Neural progenitor cell (in vitro differentiated cells): ENCODE data around the gene UBE2O. TPM values are rescaled to one million over a fixed set of nuclear protein-coding genes. Genes with fewer than 3 reads are reported as not detected.
A peak's percentile ranks its signal among the peaks of the same experiment; 100 is the strongest.

Experiments used
- DNase-seq: peaks from one replicate; pipeline ENCODE4 v3.0.0-alpha.2; 2016; ENCODE audit warnings: low spot score
- H2AFZ ChIP-seq: fragments of 200-600 bp; sonication (generic); replicated peaks from 2 replicates; pipeline ENCODE4 v1.6.1; 2016; ENCODE audit warnings: antibody characterized with exemption
- H3F3A ChIP-seq: fragments of 200-600 bp; sonication (generic); 2 replicates; pipeline ENCODE4 v1.6.1; 2016; ENCODE audit warnings: antibody characterized with exemption, low read depth
- H3K27ac ChIP-seq: fragments of 200-600 bp; sonication (generic); 2 replicates; pipeline ENCODE4 v1.5.1; 2016; ENCODE audit warnings: mild to moderate bottlenecking
- H3K27me3 ChIP-seq: fragments of 200-600 bp; sonication (generic); 2 replicates; pipeline ENCODE4 v1.6.1; 2016; ENCODE audit warnings: mild to moderate bottlenecking, moderate library complexity
- H3K36me3 ChIP-seq: fragments of 200-600 bp; sonication (generic); 2 replicates; pipeline ENCODE4 v1.5.1; 2016
- H3K4me1 ChIP-seq: fragments of 200-600 bp; sonication (generic); 2 replicates; pipeline ENCODE4 v1.6.1; 2016; ENCODE audit warnings: mixed run types
- H3K4me2 ChIP-seq: fragments of 200-600 bp; sonication (generic); 2 replicates; pipeline ENCODE4 v1.6.1; 2016
- H3K4me3 ChIP-seq: fragments of 200-600 bp; sonication (generic); 2 replicates; pipeline ENCODE4 v1.5.1; 2016
- H3K79me2 ChIP-seq: fragments of 200-600 bp; sonication (generic); 2 replicates; pipeline ENCODE4 v1.6.1; 2016; ENCODE audit warnings: low read depth
- H3K9ac ChIP-seq: fragments of 200-600 bp; sonication (generic); 2 replicates; pipeline ENCODE4 v1.6.1; 2016
- H3K9me3 ChIP-seq: fragments of 200-600 bp; sonication (generic); 2 replicates; pipeline ENCODE4 v1.5.1; 2016; ENCODE audit warnings: low read depth
- H4K20me1 ChIP-seq: fragments of 200-600 bp; sonication (generic); 2 replicates; pipeline ENCODE4 v1.6.1; 2016; ENCODE audit warnings: low read depth
- H3K27ac Mint-ChIP-seq: 3 replicates; pipeline ENCODE4 v1.8.0; 2021; ENCODE audit warnings: mixed read lengths
- H3K27me3 Mint-ChIP-seq: 2 replicates; pipeline ENCODE4 v1.8.0; 2022; ENCODE audit warnings: low read depth, mild to moderate bottlenecking, inconsistent platforms, moderate library complexity, mixed read lengths; ENCODE audit not compliant: insufficient read depth
- H3K36me3 Mint-ChIP-seq: 3 replicates; pipeline ENCODE4 v1.8.0; 2021; ENCODE audit warnings: mixed read lengths
- H3K4me1 Mint-ChIP-seq: 3 replicates; pipeline ENCODE4 v1.8.0; 2021; ENCODE audit warnings: mixed read lengths
- H3K4me3 Mint-ChIP-seq: 3 replicates; pipeline ENCODE4 v1.8.0; 2021; ENCODE audit warnings: mild to moderate bottlenecking, moderate library complexity, mixed read lengths
- H3K9me3 Mint-ChIP-seq: 3 replicates; pipeline ENCODE4 v1.8.0; 2020; ENCODE audit warnings: mixed read lengths
- EZH2 ChIP-seq: fragments of 200-600 bp; sonication (generic); IDR thresholded peaks from 2 replicates; pipeline ENCODE4 v1.6.1; 2017; ENCODE audit warnings: antibody characterized with exemption, mild to moderate bottlenecking, moderate library complexity
- EZH2phosphoT487 ChIP-seq: fragments of 200-600 bp; sonication (generic); IDR thresholded peaks from 2 replicates; pipeline ENCODE4 v1.6.1; 2017; ENCODE audit warnings: antibody characterized with exemption
- total RNA-seq: library from RNA; depleted of rRNA; stranded (reverse); fragments of >200 nt; gene quantifications from 2 replicates; pipeline ENCODE4 v1.2.3, GENCODE V29; 2015; ENCODE audit warnings: low replicate concordance
- TF ChIP-seq, protein P1 (sequence below): fragments of 200-600 bp; sonication (generic); IDR thresholded peaks from 2 replicates; pipeline ENCODE4 v1.5.1; 2017; ENCODE audit warnings: antibody characterized with exemption, mild to moderate bottlenecking

The UBE2O gene
- total RNA-seq, 1 donor from 2014 or later, result 20.6 TPM

DNA sequence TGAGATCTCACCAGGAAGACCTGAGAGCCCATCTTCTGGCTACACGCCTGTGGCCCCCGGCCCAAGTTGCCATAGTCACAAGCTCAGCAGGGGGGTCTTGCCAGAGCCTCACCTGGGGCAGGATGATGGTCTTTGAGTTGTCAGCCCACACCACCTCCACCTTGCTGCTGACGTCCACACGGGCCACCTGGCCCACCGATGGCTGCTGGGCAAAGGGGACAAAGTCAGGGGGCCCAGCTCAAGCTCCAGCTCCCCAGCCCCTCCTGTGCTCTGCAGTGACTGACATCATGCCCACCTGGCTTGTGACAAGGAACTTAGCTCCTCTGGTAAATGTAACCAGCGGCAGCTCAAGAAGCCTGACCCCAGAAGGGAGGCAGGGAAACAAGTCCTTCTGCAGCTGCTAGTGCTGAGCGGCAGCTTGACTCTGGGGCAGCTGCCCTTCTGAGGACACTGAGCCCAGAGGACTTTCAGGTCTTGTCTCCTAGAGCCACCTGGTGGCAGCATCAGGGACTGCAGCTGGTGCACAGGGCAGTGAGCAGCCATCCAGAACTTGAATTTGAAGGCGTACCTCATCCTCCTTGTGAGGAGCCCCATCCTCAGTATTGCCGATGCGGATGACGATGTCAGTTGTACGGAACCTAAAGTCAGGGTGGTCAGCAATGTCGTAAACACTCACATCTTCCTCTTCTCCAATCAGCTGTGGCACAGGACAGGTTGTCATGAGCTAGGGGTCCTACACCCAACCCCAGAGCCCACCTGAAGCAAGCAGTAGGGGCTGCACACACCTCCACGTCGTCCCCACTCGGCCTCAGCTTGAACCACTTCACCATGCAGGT is 55.0 kb downstream of the UBE2O start:
- Histone ChIP-seq H3K9ac (no peak overlapping the region), H3K27me3 (no peaks in the 10 kb centered on the region), H3F3A (peaks cover 8% of the 10 kb centered on the region), H3K4me1 (no peaks in the 10 kb centered on the region), H3K4me2 (no peak overlapping the region), H3K9me3 (no peaks in the 10 kb centered on the region), H4K20me1 (peaks cover 8% of the 10 kb centered on the region), H3K27ac (no peak overlapping the region), H2AFZ (no peak overlapping the region), H3K4me3 (no peak overlapping the region), H3K79me2 (no peaks in the 10 kb centered on the region), H3K36me3 (no peaks in the 10 kb centered on the region)
- Mint-ChIP-seq H3K4me1 (no peaks in the 10 kb centered on the region), H3K27me3 (no peaks in the 10 kb centered on the region), H3K27ac (no peak overlapping the region), H3K36me3 (peaks cover 41% of the 10 kb centered on the region), H3K9me3 (no peaks in the 10 kb centered on the region), H3K4me3 (peak overlapping the region; percentile 69)
- DNase-seq, result peak; percentile 89
- TF ChIP-seq, protein P1, sequence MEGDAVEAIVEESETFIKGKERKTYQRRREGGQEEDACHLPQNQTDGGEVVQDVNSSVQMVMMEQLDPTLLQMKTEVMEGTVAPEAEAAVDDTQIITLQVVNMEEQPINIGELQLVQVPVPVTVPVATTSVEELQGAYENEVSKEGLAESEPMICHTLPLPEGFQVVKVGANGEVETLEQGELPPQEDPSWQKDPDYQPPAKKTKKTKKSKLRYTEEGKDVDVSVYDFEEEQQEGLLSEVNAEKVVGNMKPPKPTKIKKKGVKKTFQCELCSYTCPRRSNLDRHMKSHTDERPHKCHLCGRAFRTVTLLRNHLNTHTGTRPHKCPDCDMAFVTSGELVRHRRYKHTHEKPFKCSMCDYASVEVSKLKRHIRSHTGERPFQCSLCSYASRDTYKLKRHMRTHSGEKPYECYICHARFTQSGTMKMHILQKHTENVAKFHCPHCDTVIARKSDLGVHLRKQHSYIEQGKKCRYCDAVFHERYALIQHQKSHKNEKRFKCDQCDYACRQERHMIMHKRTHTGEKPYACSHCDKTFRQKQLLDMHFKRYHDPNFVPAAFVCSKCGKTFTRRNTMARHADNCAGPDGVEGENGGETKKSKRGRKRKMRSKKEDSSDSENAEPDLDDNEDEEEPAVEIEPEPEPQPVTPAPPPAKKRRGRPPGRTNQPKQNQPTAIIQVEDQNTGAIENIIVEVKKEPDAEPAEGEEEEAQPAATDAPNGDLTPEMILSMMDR, result peak; percentile 92
- TF ChIP-seq EZH2 (no peak), EZH2phosphoT487 (no peak)

DNA sequence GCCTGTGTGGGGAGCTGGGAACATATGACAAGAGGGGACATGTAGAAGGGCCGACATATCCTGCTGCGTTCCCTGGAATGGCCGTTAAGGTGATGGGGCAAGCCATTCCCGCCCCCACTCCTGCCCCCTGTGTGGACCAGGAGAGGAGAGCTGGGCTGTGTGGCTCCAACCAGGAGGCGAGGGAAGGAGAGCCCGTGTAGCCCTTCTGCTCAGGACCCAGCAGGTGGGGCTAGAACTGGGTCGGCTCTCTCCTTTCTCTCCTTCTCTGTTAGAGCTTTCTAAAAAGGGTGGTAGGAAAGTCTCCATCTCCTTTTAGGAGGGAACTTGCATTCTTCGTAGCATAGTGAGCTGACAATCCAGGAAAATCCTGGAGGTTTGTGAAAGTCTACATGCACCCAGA is 55.8 kb downstream of the UBE2O start:
- no peak overlapping the region for H3K4me2 ChIP-seq
- H3K79me2 ChIP-seq, result no peaks in the 10 kb centered on the region
- no peaks in the 10 kb centered on the region for H3K36me3 ChIP-seq
- H3K27me3 ChIP-seq, result no peaks in the 10 kb centered on the region
- no peak overlapping the region for H3K9ac ChIP-seq
- H3K27ac ChIP-seq, result no peak overlapping the region
- no peak overlapping the region for H3K4me3 ChIP-seq
- Mint-ChIP-seq H3K9me3 (no peaks in the 10 kb centered on the region), H3K27me3 (no peaks in the 10 kb centered on the region), H3K4me1 (no peaks in the 10 kb centered on the region), H3K36me3 (peaks cover 36% of the 10 kb centered on the region), H3K27ac (no peak overlapping the region), H3K4me3 (no peak overlapping the region)
- peaks cover 8% of the 10 kb centered on the region for H4K20me1 ChIP-seq
- TF ChIP-seq EZH2 (no peak), EZH2phosphoT487 (no peak)
- TF ChIP-seq, protein P1, result no peak
- H3K4me1 ChIP-seq, result no peaks in the 10 kb centered on the region
- peaks cover 8% of the 10 kb centered on the region for H3F3A ChIP-seq
- DNase-seq, result no peak
- no peaks in the 10 kb centered on the region for H3K9me3 ChIP-seq
- no peak overlapping the region for H2AFZ ChIP-seq

DNA sequence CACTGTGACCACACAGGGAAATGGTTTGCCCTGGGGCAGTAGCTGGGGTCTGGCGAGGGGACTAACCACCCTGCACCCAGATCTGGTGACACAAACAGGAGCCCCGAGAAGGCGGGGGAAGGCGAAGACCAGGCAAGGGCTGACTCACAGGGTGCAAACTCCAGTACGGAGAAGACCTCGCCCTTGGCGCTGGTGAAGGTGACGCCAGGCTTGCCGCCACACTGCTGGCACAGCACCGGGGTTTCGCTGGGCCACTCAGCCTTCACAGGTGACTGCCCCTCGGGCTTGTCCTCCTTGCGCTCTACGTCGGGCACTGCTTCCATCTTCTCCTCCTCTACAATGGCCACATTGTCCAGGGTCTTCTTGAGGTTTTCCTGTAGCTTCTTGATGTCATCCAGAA is 57.0 kb downstream of the UBE2O start:
- Histone ChIP-seq H3K36me3 (no peaks in the 10 kb centered on the region), H3K27ac (no peak overlapping the region)

More for the DNA sequence above, 57.0 kb downstream of the UBE2O start:
- Mint-ChIP-seq H3K4me1 (peaks cover 4% of the 10 kb centered on the region), H3K36me3 (peaks cover 27% of the 10 kb centered on the region), H3K4me3 (no peak overlapping the region), H3K9me3 (no peaks in the 10 kb centered on the region), H3K27ac (no peak overlapping the region), H3K27me3 (no peaks in the 10 kb centered on the region)
- TF ChIP-seq EZH2phosphoT487, result no peak
- TF ChIP-seq EZH2, result no peak
- TF ChIP-seq, protein P1, result no peak
- no peak for DNase-seq
- H3K4me3 ChIP-seq, result no peak overlapping the region
- peaks cover 8% of the 10 kb centered on the region for H3F3A ChIP-seq
- no peak overlapping the region for H2AFZ ChIP-seq
- no peaks in the 10 kb centered on the region for H3K79me2 ChIP-seq
- no peak overlapping the region for H3K4me2 ChIP-seq
- H4K20me1 ChIP-seq, result peaks cover 8% of the 10 kb centered on the region
- no peaks in the 10 kb centered on the region for H3K9me3 ChIP-seq
- H3K27me3 ChIP-seq, result no peaks in the 10 kb centered on the region
- H3K4me1 ChIP-seq, result no peaks in the 10 kb centered on the region
- no peak overlapping the region for H3K9ac ChIP-seq
